ENCODE data around the gene MDH2.
"Not testable (repeated sequence)": the region's sequence is repeated elsewhere in the genome, so short reads cannot be mapped to it uniquely, and the experiment has no call there.

Gene MDH2

DNA sequence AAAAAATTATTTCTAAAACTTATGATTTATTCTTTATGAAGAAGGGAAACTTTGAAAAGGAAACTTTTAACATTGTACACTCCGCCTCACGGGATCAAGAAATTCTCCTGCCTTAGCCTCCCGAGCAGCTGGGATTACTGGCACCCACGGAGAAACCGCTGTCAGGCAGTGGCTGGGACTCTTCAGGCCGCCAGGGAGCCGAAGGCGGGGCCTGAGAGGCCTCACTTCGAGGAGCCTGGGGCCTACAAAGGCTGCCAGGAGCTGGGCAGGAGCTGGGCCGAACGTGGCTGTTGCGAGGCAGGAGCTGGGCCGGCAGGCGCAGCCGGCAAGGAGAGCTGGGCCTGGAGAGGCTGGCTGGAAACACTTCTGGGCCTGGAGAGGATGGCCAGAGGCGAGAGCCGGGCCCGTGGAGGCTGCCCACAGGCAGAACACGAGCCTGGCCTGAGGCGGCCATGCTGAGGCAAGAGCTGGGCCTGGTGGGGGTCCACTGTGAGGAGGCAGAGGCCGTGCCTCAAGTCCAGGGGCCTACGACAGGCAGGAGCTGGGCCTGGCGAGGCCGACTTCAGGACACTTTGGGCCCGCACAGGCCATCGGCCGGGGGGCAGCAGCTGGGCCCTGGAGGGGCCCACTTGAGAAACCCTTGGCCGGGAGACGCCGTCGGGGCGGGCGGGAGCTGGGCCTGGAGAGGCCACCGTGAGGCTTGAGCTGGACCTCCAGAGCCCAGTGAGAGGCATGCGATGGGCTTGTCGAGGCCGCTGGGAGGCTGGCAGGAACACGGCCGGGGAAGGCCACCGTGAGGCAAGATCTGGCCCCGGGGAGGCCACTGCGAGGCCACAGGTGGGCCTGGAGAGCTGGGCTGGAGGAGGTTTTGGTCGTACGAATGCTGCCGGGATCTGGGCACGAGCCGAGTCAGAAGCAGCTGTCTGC lies 23.7 kb downstream of the MDH2 start:
- no peak for DNase-seq (ENCODE audit: low read depth)

DNA sequence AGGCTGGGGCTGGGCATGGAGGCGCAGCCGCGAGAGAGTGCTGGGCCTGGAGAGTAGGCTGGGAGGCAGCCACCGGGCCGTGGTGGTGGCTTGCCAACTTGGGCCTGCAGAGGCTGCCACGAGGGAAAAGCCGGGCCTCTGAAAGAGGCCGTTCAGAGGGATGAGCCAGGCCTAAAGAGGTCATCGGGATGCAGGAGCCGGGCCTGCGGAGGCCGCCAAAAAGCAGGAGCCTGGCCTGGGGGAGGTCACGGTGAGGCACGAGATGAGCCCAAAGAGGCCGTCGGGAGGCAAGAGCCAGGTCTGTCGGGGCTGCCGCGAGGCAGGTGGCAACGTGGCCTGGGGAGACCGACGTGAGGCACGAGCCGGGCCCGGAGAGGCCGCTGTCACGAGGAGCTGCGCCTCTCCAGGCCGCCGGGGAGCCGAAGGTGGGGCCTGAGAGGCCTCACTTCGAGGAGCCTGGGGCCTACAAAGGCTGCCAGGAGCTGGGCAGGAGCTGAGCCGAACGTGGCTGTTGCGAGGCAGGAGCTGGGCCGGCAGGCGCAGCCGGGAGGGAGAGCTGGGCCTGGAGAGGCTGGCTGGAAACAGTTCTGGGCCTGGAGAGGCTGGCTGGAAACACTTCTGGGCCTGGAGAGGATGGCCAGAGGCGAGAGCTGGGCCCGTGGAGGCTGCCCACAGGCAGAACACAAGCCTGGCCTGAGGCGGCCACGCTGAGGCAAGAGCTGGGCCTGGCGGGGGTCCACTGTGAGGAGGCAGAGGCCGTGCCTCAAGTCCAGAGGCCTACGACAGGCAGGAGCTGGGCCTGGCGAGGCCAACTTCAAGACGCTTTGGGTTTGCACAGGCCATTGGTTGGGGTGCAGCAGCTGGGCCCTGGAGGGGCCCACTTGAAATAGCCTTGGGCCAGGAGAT lies 24.6 kb downstream of the MDH2 start:
- DNase-seq (ENCODE audit: low read depth), result no peak

DNA sequence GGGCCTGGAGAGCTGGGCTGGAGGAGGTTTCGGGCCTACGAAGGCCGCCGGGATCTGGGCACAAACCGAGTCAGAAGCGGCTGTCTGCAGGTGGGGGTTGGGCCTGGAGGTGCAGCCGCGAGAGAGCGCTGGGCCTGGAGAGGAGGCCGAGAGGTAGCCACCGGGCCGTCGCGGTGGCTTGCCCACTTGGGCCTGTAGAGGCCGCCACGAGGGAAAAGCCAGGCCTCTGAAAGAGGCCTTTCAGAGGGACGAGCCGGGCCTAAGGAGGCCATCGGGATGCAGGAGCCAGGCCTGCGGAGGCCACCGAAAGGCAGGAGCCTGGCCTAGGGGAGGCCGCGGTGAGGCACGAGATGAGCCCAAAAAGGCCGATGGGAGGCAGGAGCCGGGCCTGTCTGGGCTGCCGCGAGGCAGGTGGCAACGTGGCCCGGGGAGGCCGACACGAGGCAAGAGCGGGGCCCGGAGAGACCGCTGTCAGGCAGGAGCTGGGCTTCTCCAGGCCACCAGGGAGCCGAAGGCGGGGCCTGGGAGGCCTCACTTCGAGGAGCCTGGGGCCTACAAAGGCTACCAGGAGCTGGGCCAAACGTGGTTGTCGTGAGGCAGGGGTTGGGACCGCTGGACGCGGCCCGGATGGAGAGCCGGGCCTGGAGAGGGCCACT lies 25.6 kb downstream of the MDH2 start:
- DNase-seq (ENCODE audit: low read depth), result no peak

DNA sequence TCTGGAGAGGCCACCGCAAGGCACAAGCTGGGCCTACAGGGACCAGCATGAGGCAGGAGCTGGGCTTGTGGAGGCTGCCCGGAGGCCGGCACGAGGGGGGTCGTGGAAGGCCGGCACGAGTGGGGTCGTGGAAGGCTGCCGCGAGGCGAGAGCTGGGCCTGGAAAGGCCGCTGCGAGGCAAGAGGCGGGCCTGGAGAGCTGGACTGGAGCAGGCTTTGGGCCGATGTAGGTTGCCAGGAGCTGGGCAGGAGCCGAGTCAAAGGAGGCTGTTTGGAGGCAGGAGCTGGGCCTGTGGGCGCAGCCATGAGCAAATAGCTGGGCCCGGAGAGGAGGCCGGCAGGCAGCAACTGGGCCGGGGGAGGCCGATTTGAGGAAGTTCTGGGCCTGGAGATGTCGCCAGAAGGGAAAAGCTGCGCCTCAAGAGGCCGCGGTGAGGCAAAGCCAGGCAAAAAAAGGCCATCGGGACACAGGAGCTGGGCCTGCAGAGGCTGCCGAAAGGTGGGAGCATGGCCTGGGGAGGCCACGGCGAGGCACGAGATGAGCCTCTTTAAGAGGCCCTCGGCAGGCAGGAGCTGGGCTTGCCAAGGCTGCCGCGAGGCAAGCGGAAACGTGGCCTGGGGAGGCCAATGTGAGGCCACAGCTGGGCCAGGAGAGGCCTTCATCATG lies 26.5 kb downstream of the MDH2 start:
- no peak for DNase-seq (ENCODE audit: low read depth)

DNA sequence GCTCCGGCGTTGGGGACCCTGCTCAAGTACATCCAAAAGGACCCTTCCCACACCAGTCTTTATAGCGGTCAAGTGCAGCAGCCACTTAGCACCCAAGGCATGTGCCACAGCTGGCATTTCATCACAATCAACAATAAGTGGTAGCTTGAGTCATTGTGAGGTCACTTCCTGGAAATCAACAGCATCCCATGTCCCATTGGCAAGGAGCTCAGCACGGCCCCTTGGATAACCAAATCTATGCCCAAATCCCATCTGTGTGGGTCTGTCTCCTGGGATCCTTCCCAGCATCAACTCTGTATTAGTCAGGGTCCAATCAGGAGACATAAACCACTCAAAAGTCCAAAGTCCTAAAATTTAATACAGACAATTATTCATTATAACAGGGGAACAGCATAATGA lies 27.1 kb downstream of the MDH2 start:
- no peak for DNase-seq (ENCODE audit: low read depth)

DNA sequence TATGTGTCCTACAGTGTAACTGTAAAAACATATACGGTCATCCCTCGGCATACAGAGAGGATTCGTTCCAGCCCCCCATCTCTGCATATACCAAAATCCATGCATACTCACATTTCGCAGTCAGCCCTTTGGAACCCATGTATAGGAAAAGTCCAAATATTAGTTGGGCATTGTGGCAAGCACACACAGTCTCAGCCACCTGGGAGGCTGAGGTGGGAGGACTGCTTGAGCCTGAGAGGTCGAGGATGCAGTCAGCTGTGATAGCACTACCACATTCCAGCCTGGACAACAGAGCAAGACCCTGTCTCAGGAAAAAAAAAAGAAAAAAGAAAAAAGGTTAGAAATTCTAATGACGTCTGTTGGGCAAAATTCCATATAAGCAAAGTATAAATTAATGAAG lies 29.1 kb downstream of the MDH2 start:
- DNase-seq (ENCODE audit: low read depth), result no peak

DNA sequence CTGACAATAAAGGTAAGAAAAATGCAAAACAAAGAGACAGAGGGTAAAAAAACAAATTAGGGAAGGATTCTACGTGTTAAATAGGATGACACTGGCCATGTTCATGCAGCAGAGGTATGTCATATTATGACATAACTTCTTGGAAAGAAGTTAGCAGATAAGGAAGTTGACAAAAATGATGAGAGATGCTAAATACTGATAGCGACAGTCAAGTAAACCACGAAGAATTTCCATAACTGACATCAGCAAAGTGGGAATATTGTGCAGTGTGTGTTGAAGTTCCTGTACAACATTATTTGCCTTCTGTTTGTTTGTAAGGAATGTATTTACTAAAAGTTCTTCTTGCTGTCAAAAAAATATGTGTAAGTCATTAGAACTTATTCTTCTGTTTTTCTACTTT lies 29.5 kb downstream of the MDH2 start:
- no peak for DNase-seq (ENCODE audit: low read depth)

DNA sequence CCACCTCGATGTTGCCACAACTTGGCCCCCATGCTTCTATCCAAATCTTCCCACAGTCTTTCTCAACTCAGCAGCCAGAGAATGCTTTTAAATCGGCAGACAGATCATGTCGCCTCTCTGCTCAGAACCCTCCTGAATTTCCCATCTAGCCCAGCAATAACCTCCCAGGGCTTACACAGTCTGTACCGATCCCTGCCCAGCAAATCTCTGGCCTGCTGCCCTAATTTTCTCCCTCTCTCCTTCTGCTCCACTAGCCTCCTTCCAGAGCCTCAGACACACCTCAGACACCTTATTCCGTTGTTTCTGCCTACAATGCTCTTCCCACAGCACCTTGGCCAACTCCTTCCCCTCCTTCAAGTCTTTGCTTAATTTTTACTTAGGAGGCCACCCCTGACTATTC lies 32.3 kb downstream of the MDH2 start:
- DNase-seq (ENCODE audit: low read depth), result no peak

DNA sequence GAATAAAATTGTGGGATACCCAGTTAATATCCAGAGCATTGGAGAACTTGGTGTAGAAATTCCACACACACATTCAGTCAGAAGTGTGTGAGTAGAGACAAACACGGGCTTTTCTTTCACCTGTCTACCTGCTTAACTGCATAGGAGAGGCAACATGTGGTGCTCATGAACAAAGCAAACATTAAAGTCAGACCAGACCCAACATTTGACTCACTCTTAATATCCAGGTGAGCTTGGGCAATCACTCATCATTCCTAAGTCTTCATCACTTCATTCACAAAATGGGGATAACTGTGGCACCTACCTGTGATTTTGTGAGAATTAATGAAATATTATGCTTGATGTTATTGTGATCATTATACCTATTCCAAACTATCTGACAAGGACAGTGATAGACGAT lies 36.2 kb downstream of the MDH2 start:
- not testable (repeated sequence) for DNase-seq (ENCODE audit: low read depth)

DNA sequence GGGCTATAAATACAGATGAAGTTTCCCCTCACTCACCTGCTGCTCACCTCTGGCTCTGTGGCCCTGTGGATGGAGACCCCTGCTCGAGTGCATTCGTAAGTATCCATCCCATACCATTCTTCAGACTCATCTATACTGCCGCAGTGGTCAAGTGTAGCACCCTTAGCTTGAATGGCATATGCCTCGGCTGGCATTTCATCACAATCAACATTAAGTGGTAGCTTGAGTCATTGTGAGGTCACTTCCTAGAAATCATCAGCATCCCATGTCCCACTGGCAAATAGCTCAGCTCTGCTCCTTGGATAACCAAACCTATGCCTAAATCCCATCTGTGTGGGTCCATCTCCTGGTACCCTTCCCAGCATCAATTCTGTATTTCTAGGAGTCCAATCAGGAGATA lies 38.2 kb downstream of the MDH2 start:
- DNase-seq (ENCODE audit: low read depth), result no peak

DNA sequence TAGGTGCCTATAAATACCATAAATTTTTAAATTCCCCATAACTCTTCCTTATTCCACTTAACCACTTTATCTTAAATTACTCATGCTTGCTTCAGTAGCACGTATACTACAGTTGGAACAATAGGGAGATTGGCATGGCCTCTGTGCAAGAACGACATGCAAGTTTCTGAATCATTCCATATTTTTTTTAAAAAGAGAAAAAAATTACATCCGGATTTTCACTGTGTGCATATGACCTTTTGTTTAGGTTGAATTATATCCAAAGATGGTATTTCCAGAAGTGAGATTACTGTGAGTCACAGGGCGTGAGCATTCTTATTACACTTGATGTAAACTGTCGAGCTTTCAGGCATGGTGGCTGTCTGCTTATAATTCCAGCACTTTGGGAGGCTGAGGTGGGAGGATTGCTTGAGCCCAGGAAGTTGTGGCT lies 39.5 kb downstream of the MDH2 start:
- not testable (repeated sequence) for DNase-seq (ENCODE audit: low read depth)

DNA sequence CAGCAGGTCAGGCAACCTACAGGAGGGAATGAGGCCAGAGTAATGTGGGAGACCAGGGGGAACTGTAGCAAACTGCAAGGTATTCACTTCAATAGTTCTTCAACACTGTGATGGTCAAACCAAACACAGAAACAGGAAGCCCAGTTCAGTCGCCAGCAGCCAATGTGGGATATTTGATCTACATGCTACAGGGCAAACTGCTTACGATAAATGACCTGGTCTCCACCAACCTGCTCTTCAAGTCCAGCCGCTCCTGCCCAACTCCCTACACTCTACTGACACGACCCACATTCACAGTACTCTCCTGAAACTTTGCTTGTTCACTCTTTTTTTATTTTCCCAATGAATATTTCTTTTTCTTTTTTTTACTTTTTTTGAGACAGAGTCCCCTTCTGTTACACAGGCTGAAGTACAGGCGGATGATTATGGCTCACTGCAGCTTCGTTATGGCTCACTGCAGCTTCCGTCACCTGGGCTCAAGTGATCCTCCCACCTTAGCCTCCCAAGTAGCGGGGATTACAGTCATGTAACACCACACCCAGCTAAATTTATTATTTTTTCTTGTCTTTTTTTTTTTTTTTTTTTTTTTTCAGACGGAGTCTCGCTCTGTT lies 42.1 kb downstream of the MDH2 start:
- no peak for DNase-seq (ENCODE audit: low read depth)

DNA sequence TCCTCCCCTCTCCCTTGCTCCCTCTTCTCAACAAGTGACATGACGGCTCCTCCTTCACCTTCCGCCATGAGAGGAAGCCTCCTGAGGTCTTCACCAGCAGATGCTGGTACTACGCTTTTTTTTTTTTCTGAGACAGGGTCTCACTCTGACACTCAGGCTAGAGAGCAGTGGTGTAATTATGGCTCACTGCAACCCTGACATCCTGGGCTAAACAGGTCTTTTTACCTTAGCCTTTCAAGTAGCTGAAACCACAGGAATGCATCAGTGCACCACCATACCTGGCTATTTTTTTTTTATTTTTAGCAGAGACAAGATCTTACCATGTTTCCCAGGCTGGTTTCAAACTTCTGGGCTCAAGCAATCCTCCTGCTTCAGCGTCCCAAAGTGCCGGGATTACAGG lies 43.6 kb downstream of the MDH2 start:
- no peak for DNase-seq (ENCODE audit: low read depth)

DNA sequence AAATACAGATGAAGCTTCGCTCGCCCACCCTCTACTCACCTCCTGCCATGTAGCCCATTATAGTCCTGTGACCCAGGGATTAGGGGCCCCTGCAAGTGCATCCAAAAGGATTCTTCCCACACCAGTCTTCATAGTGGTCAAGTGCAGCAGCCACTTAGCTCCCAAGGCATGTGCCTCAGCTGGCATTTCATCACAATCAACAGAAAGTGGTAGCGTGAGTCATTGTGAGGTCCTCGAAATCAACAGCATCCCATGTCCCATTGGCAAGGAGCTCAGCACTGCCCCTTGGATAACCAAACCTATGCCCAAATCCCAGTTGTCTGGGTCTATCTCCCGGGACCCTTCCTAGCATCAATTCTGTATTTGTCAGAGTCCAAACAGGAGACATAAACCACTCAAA lies 45.6 kb downstream of the MDH2 start:
- not testable (repeated sequence) for DNase-seq (ENCODE audit: low read depth)

DNA sequence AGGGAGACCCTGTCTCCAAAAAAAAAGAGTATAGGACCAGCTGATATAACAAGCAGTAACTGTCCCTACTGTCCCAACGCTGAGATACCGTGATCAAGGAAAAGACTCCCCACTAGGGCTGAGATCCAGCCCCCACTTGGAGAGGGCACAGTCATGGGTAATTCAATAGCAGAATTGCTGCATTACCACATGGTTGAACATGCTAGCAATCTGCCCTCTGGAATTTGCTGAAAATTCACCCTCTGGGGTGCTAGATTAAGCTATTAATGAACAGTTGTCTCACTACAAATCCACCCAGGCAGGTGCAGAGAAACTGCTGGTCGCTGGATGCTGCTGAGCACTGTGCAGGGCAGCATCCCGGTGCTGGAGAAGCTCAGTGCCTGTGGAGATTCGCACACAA lies 46.4 kb downstream of the MDH2 start:
- not testable (repeated sequence) for DNase-seq (ENCODE audit: low read depth)

DNA sequence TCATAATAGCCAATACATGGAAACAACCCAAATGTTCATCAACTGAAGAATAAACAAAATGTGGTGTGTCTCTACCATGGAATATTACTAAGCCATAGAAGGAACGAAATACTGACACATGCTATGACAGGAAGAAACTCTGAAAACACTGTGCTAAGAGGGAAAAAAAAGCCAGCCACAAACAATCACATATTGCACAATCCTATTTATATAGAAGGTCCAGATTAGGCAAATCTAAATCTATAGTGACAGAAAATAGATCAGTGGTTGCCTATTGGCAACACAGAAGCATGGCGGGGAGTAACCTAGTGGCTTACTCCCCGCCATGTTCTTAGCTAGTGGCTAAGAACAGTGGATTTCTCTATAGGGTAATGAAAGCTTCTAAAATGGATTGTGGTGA lies 48.0 kb downstream of the MDH2 start:
- DNase-seq (ENCODE audit: low read depth), result no peak

DNA sequence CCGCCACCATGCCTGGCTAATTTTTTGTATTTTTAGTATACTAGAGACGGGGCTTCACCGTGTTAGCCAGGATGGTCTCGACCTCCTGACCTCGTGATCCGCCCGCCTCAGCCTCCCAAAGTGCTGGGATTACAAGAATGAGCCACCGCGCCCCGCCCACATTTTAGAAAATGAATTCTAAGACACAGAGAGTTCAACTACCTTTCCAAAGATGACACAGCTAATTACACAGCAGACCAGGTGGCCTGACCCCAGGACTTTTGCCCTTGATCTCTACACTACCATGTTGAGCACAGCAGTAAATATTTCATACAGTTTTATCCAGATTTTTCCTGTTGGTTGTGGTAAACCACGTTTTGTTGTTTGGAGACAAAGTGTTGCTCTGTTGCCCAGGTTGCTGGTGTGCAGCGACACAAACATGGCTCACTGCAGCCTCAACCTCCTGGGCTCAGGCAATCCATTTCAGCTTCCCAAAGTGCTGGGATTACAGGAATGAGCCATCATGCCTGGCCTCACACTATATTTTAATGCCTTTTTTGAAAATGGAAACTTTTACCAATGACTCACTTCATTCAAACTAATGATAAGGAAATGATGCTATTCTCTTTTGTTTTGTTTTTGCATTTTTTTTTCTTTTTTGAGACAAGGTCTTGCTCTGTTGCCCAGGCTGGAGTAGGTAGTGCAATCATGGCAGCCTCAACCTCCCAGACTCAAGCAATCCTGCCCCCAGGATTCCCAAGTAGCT lies 54.0 kb downstream of the MDH2 start:
- not testable (repeated sequence) for DNase-seq (ENCODE audit: low read depth)

DNA sequence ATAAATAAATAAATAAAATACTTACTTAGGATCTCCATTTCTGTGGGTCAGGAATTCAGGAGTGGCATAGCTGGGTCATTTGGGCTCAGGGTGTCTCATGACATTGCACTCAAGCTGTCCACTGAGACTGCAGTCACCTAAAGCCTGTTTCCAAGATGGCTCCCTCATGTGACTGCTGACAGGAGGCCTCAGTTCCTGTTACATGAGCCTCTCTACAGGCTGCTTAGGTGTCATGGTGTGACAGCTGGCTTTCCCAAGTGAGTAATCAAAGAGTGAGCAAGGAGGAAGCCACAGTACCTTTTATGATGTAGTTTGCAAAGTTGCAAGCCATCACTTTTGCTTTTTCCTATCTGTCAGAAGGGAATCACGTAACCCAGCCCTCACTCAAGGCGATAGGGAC lies 55.9 kb downstream of the MDH2 start:
- not testable (repeated sequence) for DNase-seq (ENCODE audit: low read depth)

DNA sequence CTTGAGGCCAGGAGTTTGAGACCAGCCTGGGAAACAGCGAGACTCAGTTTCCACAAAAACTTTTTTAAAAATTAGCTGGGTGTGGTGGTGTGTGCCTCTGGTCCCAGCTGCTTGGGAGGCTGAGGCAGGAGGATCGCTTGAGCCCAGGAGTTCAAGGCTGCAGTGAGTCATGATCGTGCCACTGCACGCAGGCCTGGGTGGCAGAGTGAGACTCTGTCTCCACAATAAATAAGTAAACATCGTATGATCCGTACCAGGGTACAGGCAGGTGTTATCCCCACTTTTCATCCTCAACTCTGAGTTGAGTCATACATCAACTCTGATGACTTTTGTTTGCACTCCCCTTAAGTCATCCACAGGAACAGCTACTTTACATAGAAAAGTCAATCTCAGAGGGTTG lies 58.2 kb downstream of the MDH2 start:
- DNase-seq (ENCODE audit: low read depth), result not testable (repeated sequence)

DNA sequence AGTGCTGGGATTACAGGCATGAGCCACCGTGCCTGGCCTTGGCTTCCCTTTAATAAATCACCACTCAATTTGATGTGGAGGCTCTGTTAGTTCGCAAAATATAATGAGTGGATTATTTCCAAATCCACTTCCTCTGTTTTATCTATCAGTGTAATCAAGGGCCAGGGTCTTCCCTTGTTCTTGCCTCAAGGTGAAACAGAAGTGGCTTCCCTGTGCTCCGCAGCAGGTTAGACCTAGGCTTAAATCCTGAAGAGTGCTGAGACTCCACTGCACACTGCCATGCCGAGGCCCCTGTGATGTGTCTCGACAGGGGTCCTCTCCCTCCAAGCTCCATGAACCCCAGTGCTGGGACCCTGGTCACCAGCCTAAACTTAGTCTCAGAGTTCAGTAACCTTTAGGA lies 59.0 kb downstream of the MDH2 start:
- DNase-seq (ENCODE audit: low read depth), result no peak

Measured in stimulated activated CD8-positive, alpha-beta memory T cell treated with anti-CD3 and anti-CD28 coated beads, Interleukin-4, amount 100 ng/mL, for 24 hours (primary cell).